A673 (cell line): ENCODE measurements around the gene ERG. TPM values are rescaled to one million over a fixed set of nuclear protein-coding genes. Genes with fewer than 3 reads are reported as not detected.

ENCODE experiments used
- BruUV-seq: library from RNA; stranded (reverse); fragments of 400-500 nt; replicated peaks from 2 replicates; lab custom pipeline; 2021; lab: Mats Ljungman, UMichigan
- CTCF ChIA-PET: fragments of 300-600 bp; sonication (Branson Sonifier 250); formaldehyde crosslinking; loops from one replicate; lab custom pipeline; 2022; ENCODE audit warnings: antibody characterized with exemption; lab: Charles Lee
- POLR2A ChIA-PET: fragments of 300-600 bp; sonication (Branson Sonifier 250); formaldehyde crosslinking; loops from one replicate; lab custom pipeline; 2022; ENCODE audit warnings: antibody characterized with exemption; ENCODE audit not compliant: low non-redundant PET; lab: Charles Lee
- DNase-seq: peaks from one replicate; pipeline ENCODE4 v3.0.0-alpha.2; 2015; ENCODE audit warnings: low spot score
- H3K27ac ChIP-seq: fragments of 200-600 bp; sonication (generic); 2 replicates; pipeline ENCODE4 v1.5.1; 2016; ENCODE audit warnings: mixed run types, low read depth, mild to moderate bottlenecking, mixed read lengths, antibody characterized with exemption, low read length; ENCODE audit not compliant: poor library complexity, severe bottlenecking
- H3K27me3 ChIP-seq: fragments of 200-600 bp; sonication (generic); replicated peaks from 2 replicates; pipeline ENCODE4 v1.6.1; 2017; ENCODE audit warnings: mixed run types, low read depth, mild to moderate bottlenecking, mixed read lengths, antibody characterized with exemption, low read length; ENCODE audit not compliant: insufficient read depth, poor library complexity
- H3K36me3 ChIP-seq: fragments of 200-600 bp; sonication (generic); 2 replicates; pipeline ENCODE4 v1.6.1; 2016; ENCODE audit warnings: mixed run types, mild to moderate bottlenecking, mixed read lengths, antibody characterized with exemption, low read length; ENCODE audit not compliant: insufficient read depth, poor library complexity, severe bottlenecking
- H3K4me1 ChIP-seq: fragments of 200-600 bp; sonication (generic); 2 replicates; pipeline ENCODE4 v1.6.1; 2017; ENCODE audit warnings: mixed run types, mild to moderate bottlenecking, mixed read lengths, antibody characterized with exemption, low read length; ENCODE audit not compliant: insufficient read depth, poor library complexity, severe bottlenecking
- H3K4me3 ChIP-seq: fragments of 200-600 bp; sonication (generic); 2 replicates; pipeline ENCODE4 v1.5.1; 2016; ENCODE audit warnings: low read depth, mixed run types, mild to moderate bottlenecking, mixed read lengths, low read length; ENCODE audit not compliant: poor library complexity, severe bottlenecking
- H3K9me3 ChIP-seq: fragments of 200-600 bp; sonication (generic); 2 replicates; pipeline ENCODE4 v1.6.1; 2016; ENCODE audit warnings: mixed run types, low read depth, mild to moderate bottlenecking, mixed read lengths, antibody characterized with exemption, low read length; ENCODE audit not compliant: poor library complexity, severe bottlenecking
- CTCF ChIP-seq: fragments of 300-800, 200-600 bp; sonication (generic); conservative IDR thresholded peaks from 2 replicates; pipeline ENCODE4 v1.5.1; 2017; ENCODE audit warnings: low read depth, mild to moderate bottlenecking, antibody characterized with exemption, low read length, moderate library complexity, mixed read lengths
- EZH2 ChIP-seq: fragments of 200-600 bp; sonication (generic); IDR thresholded peaks from 2 replicates; pipeline ENCODE4 v1.6.1; 2017; ENCODE audit warnings: borderline replicate concordance, low read depth, mild to moderate bottlenecking, mixed read lengths, antibody characterized with exemption, low read length; ENCODE audit not compliant: poor library complexity, severe bottlenecking
- intact Hi-C: fragments of 100-400 bp; cut with micrococcal nuclease; formaldehyde crosslinking; loops from one replicate; pipeline ENCODE4 v1.10.0; 2022; ENCODE audit not compliant: unreplicated experiment
- total RNA-seq: library from RNA; stranded (reverse); gene quantifications from 2 replicates; pipeline ENCODE4 v1.2.3, GENCODE V29; 2021

The ERG gene
- total RNA-seq, 1 experiment from 2014 or later = not detected

GRCh38 chr21:38503583-38503982 is 5.3 kb upstream of the ERG start:
- no TSS peak for BruUV-seq
- intact Hi-C loops = loop anchor here (10.0 kb wide), 1 partner anchor 211 kb away; no protein-coding TSS in a partner anchor
- ChIA-PET CTCF (no interaction called here), POLR2A (no interaction called here)
- TF ChIP-seq EZH2 (no peak), CTCF (no peak)
- Histone ChIP-seq H3K27me3 (peaks cover 5% of the 10 kb centered on the region), H3K36me3 (no peaks in the 10 kb centered on the region), H3K27ac (no peak overlapping the region), H3K9me3 (no peaks in the 10 kb centered on the region), H3K4me1 (no peaks in the 10 kb centered on the region), H3K4me3 (no peak overlapping the region)
- DNase-seq = peak; percentile 29

GRCh38 chr21:38500073-38500472 is 1.8 kb upstream of the ERG start:
- no TSS peak for BruUV-seq
- no peaks in the 10 kb centered on the region for H3K4me1 ChIP-seq
- no peaks in the 10 kb centered on the region for H3K36me3 ChIP-seq
- TF ChIP-seq EZH2 (no peak), CTCF (no peak)
- H3K9me3 ChIP-seq = no peaks in the 10 kb centered on the region
- POLR2A ChIA-PET = no interaction called here
- no peak overlapping the region for H3K27ac ChIP-seq
- intact Hi-C loops = loop anchor here (10.0 kb wide), 1 partner anchor 215 kb away; no protein-coding TSS in a partner anchor
- no peak overlapping the region for H3K4me3 ChIP-seq
- no peak for DNase-seq
- peaks cover 5% of the 10 kb centered on the region for H3K27me3 ChIP-seq
- CTCF ChIA-PET = no interaction called here

- TF ChIP-seq CTCF = no peak
- TF ChIP-seq EZH2 = no peak
- Histone ChIP-seq H3K4me1 (no peaks in the 10 kb centered on the region), H3K27me3 (peaks cover 5% of the 10 kb centered on the region), H3K9me3 (no peaks in the 10 kb centered on the region), H3K4me3 (no peak overlapping the region), H3K36me3 (no peaks in the 10 kb centered on the region), H3K27ac (no peak overlapping the region)
- BruUV-seq = no TSS peak
- CTCF ChIA-PET = no interaction called here
- no peak for DNase-seq
- intact Hi-C loops = no loop called here
- POLR2A ChIA-PET = no interaction called here
These were observed 1.0 kb upstream of the ERG start for GRCh38 chr21:38499296-38499695.
